ENCODE measurements around the gene SPRTN.

SPRTN gene

GRCh38 chr1:231397886-231398671 lies 60.0 kb downstream of the SPRTN start:
- FAIRE-seq: no peak
- DNase-seq (ENCODE audit: insufficient read length, low spot score): no peak
- no peak for TF ChIP-seq POLR2AphosphoS5 (IDR thresholded peaks at IDR 0.05; ENCODE audit: low read depth, low read length)
- no peak for TF ChIP-seq PAX5 (IDR thresholded peaks at IDR 0.05; ENCODE audit: insufficient read depth, low read length, severe bottlenecking)
- TF ChIP-seq SPI1 (IDR thresholded peaks at IDR 0.05; ENCODE audit: low read depth, low read length): no peak
- no peak for TF ChIP-seq POU2F2 (IDR thresholded peaks at IDR 0.05; ENCODE audit: low read depth, low read length)
- no peak for TF ChIP-seq POLR2A (IDR thresholded peaks at IDR 0.05; ENCODE audit: low read depth, low read length)
- no peak for TF ChIP-seq TAF1 (IDR thresholded peaks at IDR 0.05; ENCODE audit: low read depth, low read length)

GRCh38 chr1:231401478-231401877 lies 63.4 kb downstream of the SPRTN start:
- FAIRE-seq: no peak
- no peak for TF ChIP-seq TAF1 (IDR thresholded peaks at IDR 0.05; ENCODE audit: low read depth, low read length)
- no peak for TF ChIP-seq POU2F2 (IDR thresholded peaks at IDR 0.05; ENCODE audit: low read depth, low read length)
- TF ChIP-seq POLR2A (IDR thresholded peaks at IDR 0.05; ENCODE audit: low read depth, low read length): no peak
- TF ChIP-seq POLR2AphosphoS5 (IDR thresholded peaks at IDR 0.05; ENCODE audit: low read depth, low read length): no peak
- no peak for TF ChIP-seq SPI1 (IDR thresholded peaks at IDR 0.05; ENCODE audit: low read depth, low read length)
- no peak for TF ChIP-seq PAX5 (IDR thresholded peaks at IDR 0.05; ENCODE audit: insufficient read depth, low read length, severe bottlenecking)
- DNase-seq (ENCODE audit: insufficient read length, low spot score): no peak

GRCh38 chr1:231404318-231404717 lies 66.2 kb downstream of the SPRTN start:
- DNase-seq (ENCODE audit: insufficient read length, low spot score) (no peak), FAIRE-seq (no peak)
- TF ChIP-seq POLR2AphosphoS5 (IDR thresholded peaks at IDR 0.05; ENCODE audit: low read depth, low read length): no peak
- TF ChIP-seq POU2F2 (IDR thresholded peaks at IDR 0.05; ENCODE audit: low read depth, low read length): no peak
- no peak for TF ChIP-seq POLR2A (IDR thresholded peaks at IDR 0.05; ENCODE audit: low read depth, low read length)
- TF ChIP-seq PAX5 (IDR thresholded peaks at IDR 0.05; ENCODE audit: insufficient read depth, low read length, severe bottlenecking): no peak

All from GM12891 (cell line).